Activated T-helper 1 cell treated with anti-CD3 and anti-CD28 coated beads, Interleukin-12 subunit alpha, Interleukin-12 subunit beta, Interleukin-2, Interleukin-4 antibody, amounts not matched to agents 30 ng/mL and 10 ng/mL and 1 ng/mL, durations not matched to agents 14 hours and 24 hours and 36 hours (primary cell): ENCODE data around the gene ETNK1. TPM values are rescaled to one million over a fixed set of nuclear protein-coding genes. Genes with fewer than 3 reads are reported as not detected.
"Not testable (repeated sequence)": the region's sequence is repeated elsewhere in the genome, so short reads cannot be mapped to it uniquely, and the experiment has no call there.

Source experiments
- DNase-seq: peaks from one replicate; pipeline ENCODE4 v3.0.0; 2021; ENCODE audit warnings: low spot score
- H3K27ac Mint-ChIP-seq: one replicate; pipeline ENCODE4 v1.8.0; 2021; ENCODE audit warnings: mild to moderate bottlenecking, mixed read lengths
- H3K27me3 Mint-ChIP-seq: one replicate; pipeline ENCODE4 v1.8.0; 2022; ENCODE audit warnings: mild to moderate bottlenecking, moderate library complexity, mixed read lengths; ENCODE audit not compliant: insufficient read depth
- H3K36me3 Mint-ChIP-seq: one replicate; pipeline ENCODE4 v1.8.0; 2021; ENCODE audit warnings: low read depth, mixed read lengths
- H3K4me1 Mint-ChIP-seq: one replicate; pipeline ENCODE4 v1.8.0; 2021; ENCODE audit warnings: low read depth, mixed read lengths
- H3K4me3 Mint-ChIP-seq: one replicate; pipeline ENCODE4 v1.8.0; 2021; ENCODE audit warnings: mild to moderate bottlenecking, moderate library complexity, mixed read lengths
- H3K9me3 Mint-ChIP-seq: one replicate; pipeline ENCODE4 v1.8.0; 2021; ENCODE audit warnings: mixed read lengths
- intact Hi-C: fragments of 100-400 bp; cut with micrococcal nuclease; formaldehyde crosslinking; loops from one replicate; pipeline ENCODE4 v1.15.1; 2024
- total RNA-seq: library from RNA; stranded (reverse); gene quantifications from 2 replicates; pipeline ENCODE4 v1.2.3, GENCODE V29; 2022

The ETNK1 gene
- total RNA-seq, 1 donor from 2014 or later = 111 TPM

DNA sequence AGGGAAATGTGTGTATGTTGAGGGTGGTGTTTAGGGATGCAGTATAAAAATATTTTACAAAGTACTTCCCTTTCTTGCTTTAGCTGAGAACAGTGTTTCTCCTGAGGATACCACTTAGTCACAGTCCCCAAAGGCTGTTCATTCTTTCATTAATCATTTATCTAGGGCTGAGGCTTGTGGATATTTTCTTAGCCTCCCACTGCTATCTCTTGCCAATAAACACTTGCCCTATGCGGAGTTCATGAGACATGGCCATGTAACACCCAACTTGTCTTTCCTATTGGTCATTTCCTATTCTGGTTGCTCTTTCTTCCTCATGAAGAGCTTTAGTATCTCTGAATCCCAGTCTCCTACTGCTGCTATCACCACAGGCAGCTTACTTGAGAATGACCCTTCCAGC is 75.1 kb downstream of the ETNK1 start:
- Mint-ChIP-seq H3K4me1 (no peaks in the 10 kb centered on the region), H3K9me3 (no peaks in the 10 kb centered on the region), H3K4me3 (no peak overlapping the region), H3K36me3 (no peaks in the 10 kb centered on the region), H3K27ac (no peak overlapping the region), H3K27me3 (peaks cover 21% of the 10 kb centered on the region)
- DNase-seq = no peak
- intact Hi-C loops = no loop called here

DNA sequence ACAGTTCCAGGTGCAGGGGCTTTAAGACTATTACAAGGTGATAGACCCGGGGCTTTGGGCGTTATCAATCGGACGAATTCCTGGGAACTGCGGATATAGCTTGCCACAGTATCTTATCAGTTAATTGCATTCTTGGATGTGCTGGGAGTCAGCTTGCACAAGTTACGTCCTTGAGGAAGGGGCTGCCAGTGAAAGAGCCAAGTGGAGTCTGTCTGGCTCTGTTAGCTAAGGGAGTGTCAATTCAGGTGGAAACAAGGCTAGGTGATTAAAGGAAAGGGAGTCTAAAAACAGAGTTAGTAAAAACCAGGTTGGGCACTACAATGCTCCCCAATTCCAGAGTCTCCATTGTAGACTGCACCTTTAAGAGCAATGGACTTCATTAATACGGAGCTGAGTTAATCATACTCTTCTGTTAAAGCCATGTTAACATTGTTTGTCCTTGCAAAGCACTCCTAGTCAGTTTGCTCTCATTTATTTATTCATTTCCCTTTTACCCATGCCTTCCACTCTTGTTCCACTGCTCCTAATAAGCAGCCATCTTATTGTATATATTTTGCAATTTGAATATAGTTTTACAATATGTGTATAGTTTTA is 76.3 kb downstream of the ETNK1 start:
- DNase-seq, intact Hi-C loops, H3K27ac Mint-ChIP-seq, H3K4me3 Mint-ChIP-seq, H3K9me3 Mint-ChIP-seq, H3K36me3 Mint-ChIP-seq, H3K4me1 Mint-ChIP-seq: not testable (repeated sequence)
- peaks cover 12% of the 10 kb centered on the region for H3K27me3 Mint-ChIP-seq

DNA sequence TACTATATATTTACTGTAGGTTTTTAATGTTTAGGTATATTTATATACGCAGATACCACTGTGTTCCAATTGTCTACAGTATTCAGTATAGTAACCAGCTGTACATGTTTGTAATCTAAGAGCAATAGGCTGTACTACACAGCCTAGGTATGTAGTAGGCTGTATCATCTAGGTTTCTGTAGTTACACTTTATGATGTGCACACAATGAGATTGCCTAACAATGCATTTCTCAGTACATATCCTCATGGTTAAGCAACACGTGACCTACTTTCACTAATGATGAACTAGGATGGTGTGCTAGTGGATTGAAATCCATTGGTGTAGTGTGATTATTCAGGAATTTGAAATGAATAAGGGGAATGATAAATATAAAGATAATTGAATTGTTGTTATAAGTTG is 77.7 kb downstream of the ETNK1 start:
- H3K4me3 Mint-ChIP-seq = no peak overlapping the region
- H3K27ac Mint-ChIP-seq = no peak overlapping the region
- intact Hi-C loops = no loop called here
- DNase-seq = no peak
- H3K9me3 Mint-ChIP-seq = no peaks in the 10 kb centered on the region
- H3K27me3 Mint-ChIP-seq = peaks cover 8% of the 10 kb centered on the region
- H3K36me3 Mint-ChIP-seq = no peaks in the 10 kb centered on the region
- H3K4me1 Mint-ChIP-seq = no peaks in the 10 kb centered on the region

DNA sequence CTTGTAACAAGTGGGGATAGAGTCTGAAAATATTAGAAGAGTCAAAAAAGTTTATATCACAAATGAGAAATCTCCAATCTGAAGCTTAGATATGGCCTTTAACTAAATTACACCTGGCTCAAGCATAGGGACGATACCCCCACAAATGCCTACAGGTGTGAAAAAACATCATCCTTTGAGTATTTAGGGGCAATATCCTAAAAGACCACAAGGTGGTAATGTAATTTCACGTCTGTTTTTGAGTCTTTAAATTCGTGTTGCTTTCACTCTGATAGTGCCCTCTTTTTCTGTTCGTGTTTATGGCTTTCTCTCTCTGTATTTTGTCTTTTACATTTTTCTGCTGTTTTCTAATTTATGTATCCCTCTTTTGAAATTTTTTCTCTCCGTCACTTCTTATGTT is 84.3 kb downstream of the ETNK1 start:
- H3K36me3 Mint-ChIP-seq = no peaks in the 10 kb centered on the region
- no peaks in the 10 kb centered on the region for H3K9me3 Mint-ChIP-seq
- H3K4me3 Mint-ChIP-seq = no peak overlapping the region
- H3K27ac Mint-ChIP-seq = no peak overlapping the region
- intact Hi-C loops = no loop called here
- H3K27me3 Mint-ChIP-seq = peaks cover 8% of the 10 kb centered on the region
- DNase-seq = no peak
- no peaks in the 10 kb centered on the region for H3K4me1 Mint-ChIP-seq

DNA sequence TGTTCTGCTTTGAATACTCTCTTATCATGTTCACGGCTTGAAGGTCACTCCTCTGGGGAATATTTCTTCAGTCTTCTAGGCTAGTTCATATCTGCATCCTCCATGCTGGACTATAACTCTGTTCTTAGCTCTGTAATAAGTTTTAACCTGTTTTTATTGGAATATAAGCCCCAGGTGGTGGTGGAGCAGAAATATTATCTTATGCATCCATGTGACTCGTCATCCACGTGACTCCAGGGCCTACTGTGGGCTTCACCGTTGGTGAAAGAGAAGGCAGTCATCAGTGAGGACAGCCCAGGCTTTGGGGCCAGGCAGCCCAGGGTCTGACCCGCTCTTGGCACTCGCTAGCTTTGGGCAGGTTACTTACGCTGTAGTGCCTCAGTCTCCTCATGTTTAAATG is 87.1 kb downstream of the ETNK1 start:
- no peak for DNase-seq
- Mint-ChIP-seq H3K27me3 (peaks cover 11% of the 10 kb centered on the region), H3K27ac (no peak overlapping the region), H3K4me1 (no peaks in the 10 kb centered on the region), H3K9me3 (no peaks in the 10 kb centered on the region), H3K36me3 (no peaks in the 10 kb centered on the region), H3K4me3 (no peak overlapping the region)
- intact Hi-C loops = no loop called here

DNA sequence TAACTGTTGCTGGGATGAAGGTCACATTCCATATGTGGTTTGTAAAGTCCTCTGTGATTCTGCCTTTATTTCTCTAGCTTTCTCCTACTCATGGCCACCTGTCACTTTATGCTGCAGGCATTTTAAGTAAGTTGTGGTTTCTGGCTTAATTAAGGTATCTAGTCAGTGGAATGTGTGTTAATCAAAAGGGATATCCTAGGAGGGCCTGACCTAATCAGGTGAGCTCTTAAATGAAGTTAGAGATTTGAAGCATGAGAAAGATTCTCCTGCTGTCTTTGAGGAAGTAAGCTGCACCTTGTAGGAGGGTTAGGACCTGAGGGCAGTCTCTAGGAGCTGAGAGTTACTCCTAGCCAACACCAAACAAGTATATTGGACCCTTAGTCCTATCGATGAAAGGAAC is 90.3 kb downstream of the ETNK1 start:
- Mint-ChIP-seq H3K4me3 (no peak overlapping the region), H3K9me3 (no peaks in the 10 kb centered on the region), H3K4me1 (no peaks in the 10 kb centered on the region), H3K36me3 (no peaks in the 10 kb centered on the region), H3K27ac (no peak overlapping the region), H3K27me3 (peaks cover 15% of the 10 kb centered on the region)
- intact Hi-C loops = no loop called here
- no peak for DNase-seq

DNA sequence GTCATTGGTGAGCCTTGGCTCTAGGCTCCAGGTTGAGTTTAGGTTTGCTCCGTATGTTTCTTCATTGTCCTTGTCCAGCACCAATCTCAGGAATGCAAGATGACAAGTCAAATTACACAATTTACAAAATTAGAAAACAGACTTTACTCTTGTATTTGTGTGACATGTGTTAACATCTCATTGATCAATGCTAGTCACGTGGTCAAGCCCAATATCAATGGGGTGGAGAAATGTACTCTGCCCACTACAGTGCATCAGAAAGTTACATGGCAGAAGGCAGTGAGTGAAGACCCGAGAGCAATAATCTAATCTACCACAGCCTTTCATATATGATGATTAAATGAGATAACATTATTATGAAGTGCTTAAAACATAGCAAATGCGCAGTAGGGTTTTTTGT is 94.8 kb downstream of the ETNK1 start:
- intact Hi-C loops = no loop called here
- no peak overlapping the region for H3K4me3 Mint-ChIP-seq
- DNase-seq = no peak
- H3K27me3 Mint-ChIP-seq = peaks cover 22% of the 10 kb centered on the region
- no peaks in the 10 kb centered on the region for H3K36me3 Mint-ChIP-seq
- no peaks in the 10 kb centered on the region for H3K4me1 Mint-ChIP-seq
- H3K27ac Mint-ChIP-seq = no peak overlapping the region
- H3K9me3 Mint-ChIP-seq = no peaks in the 10 kb centered on the region

DNA sequence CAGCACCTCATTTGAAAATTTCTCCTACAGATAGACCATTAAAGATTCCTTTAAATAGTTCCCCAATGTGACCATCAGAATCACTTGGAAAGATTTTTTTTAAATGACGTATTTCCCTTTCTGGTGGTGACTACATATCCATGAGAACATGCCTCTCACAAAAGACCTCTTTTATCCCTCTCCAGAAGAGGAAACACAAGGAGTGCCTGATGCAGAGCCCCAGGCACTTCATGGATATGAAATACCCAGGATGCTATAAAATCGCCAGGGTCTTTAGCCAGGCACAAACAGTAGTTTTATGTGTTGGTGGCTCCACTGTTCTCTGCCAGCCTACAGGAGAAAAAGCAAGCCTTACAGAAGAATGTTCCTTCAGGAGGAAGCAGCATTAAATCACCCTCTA is 97.1 kb downstream of the ETNK1 start:
- H3K36me3 Mint-ChIP-seq = no peaks in the 10 kb centered on the region

DNA sequence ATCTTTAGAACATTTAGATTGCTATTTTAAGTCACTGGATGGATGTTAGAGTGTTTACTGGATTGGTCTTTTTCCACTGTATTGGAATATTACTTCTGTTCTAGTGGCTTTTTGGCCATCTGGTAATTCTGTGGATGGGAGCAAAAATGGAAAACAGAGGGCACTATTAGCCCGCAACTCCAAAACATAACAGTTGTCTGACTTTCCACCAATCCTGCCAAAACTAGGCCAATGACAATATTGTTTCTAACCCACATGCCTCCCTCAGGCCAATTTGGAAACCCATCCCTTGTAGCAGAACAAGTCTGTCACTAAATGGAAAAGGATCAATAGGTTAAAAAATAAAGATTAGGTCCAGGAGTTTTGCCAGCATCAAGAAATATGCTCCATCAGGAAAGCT is 97.8 kb downstream of the ETNK1 start:
- Mint-ChIP-seq H3K36me3 (no peaks in the 10 kb centered on the region), H3K27me3 (peaks cover 18% of the 10 kb centered on the region), H3K9me3 (no peaks in the 10 kb centered on the region), H3K4me3 (no peak overlapping the region), H3K27ac (no peak overlapping the region), H3K4me1 (no peaks in the 10 kb centered on the region)
- no peak for DNase-seq
- intact Hi-C loops = no loop called here

More for the DNA sequence above, 97.1 kb downstream of the ETNK1 start:
- Mint-ChIP-seq H3K4me3 (no peak overlapping the region), H3K9me3 (no peaks in the 10 kb centered on the region), H3K27ac (no peak overlapping the region), H3K4me1 (no peaks in the 10 kb centered on the region), H3K27me3 (peaks cover 19% of the 10 kb centered on the region)
- intact Hi-C loops = no loop called here
- no peak for DNase-seq

DNA sequence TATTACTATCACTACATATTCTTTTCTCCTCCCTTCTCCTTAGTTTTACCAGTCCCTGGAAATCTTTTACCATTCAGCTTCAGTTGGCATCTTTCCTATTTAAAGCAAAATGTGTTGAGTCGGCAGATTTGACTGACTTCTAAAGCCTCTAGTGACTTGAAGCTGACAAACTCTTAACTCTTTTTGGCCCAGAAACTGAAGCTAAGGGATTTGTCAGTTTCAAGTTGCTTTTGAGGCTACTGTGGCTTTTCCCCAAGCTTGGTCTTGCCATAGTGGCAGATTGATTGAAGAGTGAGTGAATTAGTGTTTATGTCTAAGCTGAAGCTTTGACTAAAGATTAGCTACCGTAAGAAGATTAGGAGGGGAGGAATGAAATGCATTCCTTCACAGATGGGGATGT is 104.0 kb downstream of the ETNK1 start:
- H3K27ac Mint-ChIP-seq = no peak overlapping the region

DNA sequence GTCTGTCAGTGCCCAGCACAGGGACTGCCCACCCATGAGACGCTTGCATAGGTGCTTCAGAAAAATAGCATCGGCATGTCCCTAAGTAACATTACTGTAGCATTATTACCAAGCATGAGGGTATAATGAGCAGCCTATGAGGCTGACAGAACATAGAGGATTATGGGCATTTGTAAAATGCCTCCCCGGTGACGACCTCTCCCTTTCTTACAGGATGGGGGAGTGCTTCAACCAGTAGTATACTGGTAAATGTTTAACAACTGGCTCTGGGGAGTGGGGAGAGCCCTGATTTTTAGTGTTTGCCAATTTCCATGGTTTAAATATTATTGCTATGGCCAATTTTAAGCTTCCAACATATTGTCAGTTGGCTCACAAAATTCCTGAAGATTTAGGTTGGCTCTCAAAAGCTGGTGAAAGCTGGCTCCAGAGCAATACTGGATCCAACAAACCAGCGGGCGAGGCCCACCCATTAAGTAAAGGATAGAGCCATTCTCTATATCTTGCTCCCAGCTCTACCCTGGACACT is 104.5 kb downstream of the ETNK1 start:
- Mint-ChIP-seq H3K27me3 (peaks cover 2% of the 10 kb centered on the region), H3K4me3 (no peak overlapping the region), H3K9me3 (no peaks in the 10 kb centered on the region), H3K27ac (no peak overlapping the region), H3K4me1 (no peaks in the 10 kb centered on the region), H3K36me3 (no peaks in the 10 kb centered on the region)
- intact Hi-C loops = no loop called here
- no peak for DNase-seq

More for the DNA sequence above, 104.0 kb downstream of the ETNK1 start:
- intact Hi-C loops = no loop called here
- Mint-ChIP-seq H3K9me3 (no peaks in the 10 kb centered on the region), H3K27me3 (peaks cover 6% of the 10 kb centered on the region), H3K4me1 (no peaks in the 10 kb centered on the region), H3K36me3 (no peaks in the 10 kb centered on the region), H3K4me3 (no peak overlapping the region)
- DNase-seq = no peak

DNA sequence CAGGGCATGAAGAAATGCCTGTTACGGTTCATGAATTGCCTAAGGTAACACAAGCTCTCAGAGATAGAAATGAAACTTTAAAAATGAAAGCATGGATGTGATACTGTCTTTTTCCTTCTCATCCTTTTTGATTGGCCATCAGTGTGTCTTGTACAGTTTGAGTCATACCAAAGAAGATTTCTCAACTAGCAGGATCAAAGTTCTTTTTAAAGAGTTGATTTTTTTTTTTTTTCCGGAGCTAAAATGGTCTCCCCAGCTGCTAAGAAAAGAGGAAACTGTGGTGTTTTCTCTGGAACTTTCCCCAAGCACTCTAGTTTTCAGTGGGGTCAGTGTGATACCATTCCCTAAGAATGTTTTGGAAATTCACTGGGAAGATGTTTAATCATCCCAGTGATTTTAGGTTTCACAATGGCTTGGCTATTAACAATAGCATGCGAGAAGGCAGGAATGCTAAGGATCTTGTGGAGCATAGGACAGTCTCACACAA is 105.0 kb downstream of the ETNK1 start:
- no peaks in the 10 kb centered on the region for H3K36me3 Mint-ChIP-seq
- H3K27ac Mint-ChIP-seq = no peak overlapping the region
- no peak overlapping the region for H3K4me3 Mint-ChIP-seq
- no peaks in the 10 kb centered on the region for H3K4me1 Mint-ChIP-seq
- H3K9me3 Mint-ChIP-seq = no peaks in the 10 kb centered on the region
- intact Hi-C loops = no loop called here
- DNase-seq = no peak
- peaks cover 2% of the 10 kb centered on the region for H3K27me3 Mint-ChIP-seq

DNA sequence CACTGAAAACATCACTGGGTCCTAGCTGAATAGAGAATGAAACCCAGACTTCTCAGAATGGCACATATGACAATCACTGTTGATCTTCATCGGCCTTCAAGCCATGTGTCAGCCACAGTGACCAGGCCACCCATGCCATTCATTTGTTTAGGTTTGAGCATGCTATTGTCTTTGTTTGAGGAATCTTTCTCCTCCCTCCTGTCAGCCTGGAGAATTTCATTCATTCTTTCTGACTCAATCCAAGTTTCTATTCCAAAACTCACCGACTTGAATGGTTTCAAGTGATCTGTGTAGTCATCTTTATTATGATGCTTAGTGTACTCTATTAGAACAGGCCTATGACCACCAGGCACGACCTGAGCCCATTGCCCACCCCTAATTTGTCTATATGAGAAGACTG is 106.3 kb downstream of the ETNK1 start:
- intact Hi-C loops = no loop called here

DNA sequence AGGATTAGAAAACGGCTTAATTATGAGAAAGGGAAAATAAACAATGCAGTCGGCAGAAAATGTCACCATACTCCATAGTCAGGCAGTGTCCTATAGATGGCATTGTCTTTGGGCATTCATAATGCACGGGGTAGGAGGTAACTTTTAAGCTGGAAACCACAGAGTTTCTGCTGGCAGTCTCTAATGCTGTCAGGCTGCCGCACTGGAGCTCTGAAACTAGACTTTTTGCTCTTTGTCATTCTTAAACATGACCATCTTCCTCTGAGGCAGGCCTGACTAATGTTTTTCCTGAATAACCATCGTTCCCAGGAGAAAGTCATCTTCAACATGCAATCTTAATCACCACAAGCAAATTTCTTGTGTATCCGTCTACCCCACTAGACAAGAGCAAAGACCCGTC is 108.8 kb downstream of the ETNK1 start:
- Mint-ChIP-seq H3K9me3 (peaks cover 3% of the 10 kb centered on the region), H3K36me3 (no peaks in the 10 kb centered on the region), H3K27me3 (no peaks in the 10 kb centered on the region), H3K4me1 (no peaks in the 10 kb centered on the region), H3K27ac (no peak overlapping the region), H3K4me3 (no peak overlapping the region)
- no peak for DNase-seq
- intact Hi-C loops = no loop called here

More for the DNA sequence above, 106.3 kb downstream of the ETNK1 start:
- Mint-ChIP-seq H3K4me3 (no peak overlapping the region), H3K27ac (no peak overlapping the region), H3K4me1 (no peaks in the 10 kb centered on the region), H3K36me3 (no peaks in the 10 kb centered on the region), H3K27me3 (no peaks in the 10 kb centered on the region), H3K9me3 (peaks cover 3% of the 10 kb centered on the region)
- no peak for DNase-seq
